ENCODE data around the gene LORICRIN.

Gene LORICRIN

GRCh38 chr1:153259387-153259786 is at the start of gene LORICRIN:
Gene LORICRIN (plus strand): TSS chr1:153259687. CDS start chr1:153260950, 1,263 bp downstream.
- no peak for DNase-seq (ENCODE audit: low read depth)

GRCh38 chr1:153210206-153210605 is 49.3 kb upstream of the LORICRIN start:
- DNase-seq (ENCODE audit: low read depth), result no peak

GRCh38 chr1:153212201-153212600 is 47.3 kb upstream of the LORICRIN start:
- DNase-seq (ENCODE audit: low read depth), result no peak

- DNase-seq (ENCODE audit: low read depth), result no peak
Measured at GRCh38 chr1:153213519-153213918, 46.0 kb upstream of the LORICRIN start.

- no peak for DNase-seq (ENCODE audit: low read depth)
Measured at GRCh38 chr1:153217212-153217611, 42.3 kb upstream of the LORICRIN start, which contains the start of gene PRR9. Gene PRR9 (plus strand): TSS chr1:153217584. CDS start chr1:153218145, 561 bp downstream.

- no peak for DNase-seq (ENCODE audit: low read depth)
Measured at GRCh38 chr1:153217744-153218416, 41.6 kb upstream of the LORICRIN start.

GRCh38 chr1:153220606-153221303 is 38.7 kb upstream of the LORICRIN start:
- DNase-seq (ENCODE audit: low read depth), result no peak

GRCh38 chr1:153223040-153223891 is 36.2 kb upstream of the LORICRIN start:
- peak; percentile 36 for DNase-seq (ENCODE audit: low read depth)

- no peak for DNase-seq (ENCODE audit: low read depth)
Measured at GRCh38 chr1:153227810-153228209, 31.7 kb upstream of the LORICRIN start.

GRCh38 chr1:153228491-153228890 is 31.0 kb upstream of the LORICRIN start:
- no peak for DNase-seq (ENCODE audit: low read depth)

GRCh38 chr1:153229076-153229829 is 30.2 kb upstream of the LORICRIN start:
- peak; percentile 8 for DNase-seq (ENCODE audit: low read depth)

GRCh38 chr1:153231363-153231762 is 28.1 kb upstream of the LORICRIN start:
- no peak for DNase-seq (ENCODE audit: low read depth)

- no peak for DNase-seq (ENCODE audit: low read depth)
Measured at GRCh38 chr1:153231785-153232184, 27.7 kb upstream of the LORICRIN start.

GRCh38 chr1:153232553-153232952 is 26.9 kb upstream of the LORICRIN start:
- DNase-seq (ENCODE audit: low read depth), result no peak

- no peak for DNase-seq (ENCODE audit: low read depth)
Measured at GRCh38 chr1:153233448-153233847, 26.0 kb upstream of the LORICRIN start.

- DNase-seq (ENCODE audit: low read depth), result no peak
Measured at GRCh38 chr1:153238527-153238926, 21.0 kb upstream of the LORICRIN start.

- no peak for DNase-seq (ENCODE audit: low read depth)
Measured at GRCh38 chr1:153242160-153242559, 17.3 kb upstream of the LORICRIN start.

- no peak for DNase-seq (ENCODE audit: low read depth)
Measured at GRCh38 chr1:153245466-153245865, 14.0 kb upstream of the LORICRIN start.

GRCh38 chr1:153246018-153246417 is 13.5 kb upstream of the LORICRIN start:
- no peak for DNase-seq (ENCODE audit: low read depth)

- DNase-seq (ENCODE audit: low read depth), result no peak
Measured at GRCh38 chr1:153246825-153247224, 12.7 kb upstream of the LORICRIN start.

GRCh38 chr1:153248176-153248879 is 11.2 kb upstream of the LORICRIN start:
- DNase-seq (ENCODE audit: low read depth), result no peak
